CD14-positive monocyte (primary cell): ENCODE measurements around the gene CYP3A5. TPM values are rescaled to one million over a fixed set of nuclear protein-coding genes. Genes with fewer than 3 reads are reported as not detected.

Source experiments
- DNase-seq, 3 donors: peaks; one replicate each; pipeline ENCODE4 v3.0.0-alpha.2; 2011 to 2022
- H2AFZ ChIP-seq: 2 replicates; pipeline ENCODE4 v1.6.0; 2012; ENCODE audit warnings: mild to moderate bottlenecking, low read depth, low read length, inconsistent platforms; ENCODE audit not compliant: insufficient read depth, poor library complexity, severe bottlenecking
- H3K27ac ChIP-seq, 2 donors: 1 replicate in 1 of 2; 2 replicates in 1 of 2; pipeline ENCODE4 v1.5.1; 2012 to 2013; ENCODE audit warnings: low read length in 2 of 2, control low read depth in 1 of 2, inconsistent platforms in 1 of 2, low read depth in 1 of 2, mild to moderate bottlenecking in 1 of 2
- H3K27me3 ChIP-seq, 2 donors: one replicate each; pipeline versions ENCODE4 v1.6.0 to v1.6.1; 2011 to 2013; ENCODE audit warnings: low read length in 2 of 2; ENCODE audit not compliant: control insufficient read depth in 2 of 2, insufficient read depth in 2 of 2
- H3K36me3 ChIP-seq, 2 donors: replicated peaks in 1 of 2; 1 replicate in 1 of 2; 2 replicates in 1 of 2; pipeline versions ENCODE4 v1.5.1 to v1.6.1; 2012 to 2013; ENCODE audit warnings: low read length in 2 of 2, control low read depth in 1 of 2, inconsistent platforms in 1 of 2, mild to moderate bottlenecking in 1 of 2; ENCODE audit not compliant: insufficient read depth in 2 of 2, control insufficient read depth in 1 of 2
- H3K4me1 ChIP-seq, 2 donors: 1 replicate in 1 of 2; 2 replicates in 1 of 2; pipeline versions ENCODE4 v1.5.1 to v1.6.1; 2012 to 2013; ENCODE audit warnings: low read length in 2 of 2, control low read depth in 1 of 2, inconsistent platforms in 1 of 2, mild to moderate bottlenecking in 1 of 2, moderate library complexity in 1 of 2; ENCODE audit not compliant: insufficient read depth in 2 of 2, control insufficient read depth in 1 of 2
- H3K4me2 ChIP-seq: replicated peaks from 2 replicates; pipeline ENCODE3; 2012; ENCODE audit warnings: low read length, moderate library complexity, mild to moderate bottlenecking; ENCODE audit not compliant: poor library complexity, severe bottlenecking; ENCODE audit errors: extremely low read depth
- H3K4me3 ChIP-seq, 3 experiments: fragments of 200-600 bp in 1 of 3; sonication (generic) in 1 of 3; replicated peaks in 1 of 3; 1 replicate in 2 of 3; 2 replicates in 1 of 3; pipeline ENCODE4 v1.5.1; 2011 to 2013; ENCODE audit warnings: low read length in 3 of 3, mild to moderate bottlenecking in 3 of 3, control low read depth in 2 of 3, low read depth in 2 of 3, inconsistent platforms in 1 of 3, moderate library complexity in 1 of 3
- H3K79me2 ChIP-seq: 2 replicates; pipeline ENCODE4 v1.6.0; 2012; ENCODE audit warnings: mild to moderate bottlenecking, control low read depth, inconsistent platforms, low read length, moderate library complexity; ENCODE audit not compliant: insufficient read depth
- H3K9ac ChIP-seq: 2 replicates; pipeline ENCODE4 v1.6.0; 2017; ENCODE audit warnings: low read length, mild to moderate bottlenecking; ENCODE audit not compliant: insufficient read depth, poor library complexity, severe bottlenecking
- H3K9me3 ChIP-seq, 2 donors: replicated peaks in 1 of 2; 1 replicate in 1 of 2; 2 replicates in 1 of 2; pipeline versions ENCODE4 v1.5.1 to v1.6.1; 2012 to 2013; ENCODE audit warnings: low read length in 2 of 2, control low read depth in 1 of 2; ENCODE audit not compliant: control insufficient read depth in 1 of 2, insufficient read depth in 1 of 2
- H4K20me1 ChIP-seq: 2 replicates; pipeline ENCODE4 v1.6.0; 2012; ENCODE audit warnings: mild to moderate bottlenecking, low read length, control low read depth, moderate library complexity; ENCODE audit not compliant: insufficient read depth
- H3K27ac Mint-ChIP-seq, 7 donors: one replicate each; pipeline ENCODE4 v1.8.0; 2020; ENCODE audit warnings: mild to moderate bottlenecking in 7 of 7, mixed read lengths in 7 of 7, moderate library complexity in 6 of 7, inconsistent platforms in 2 of 7
- H3K27me3 Mint-ChIP-seq, 3 donors: one replicate each; pipeline ENCODE4 v1.8.0; 2021 to 2022; ENCODE audit warnings: low read depth in 3 of 3, mild to moderate bottlenecking in 3 of 3, mixed read lengths in 3 of 3, moderate library complexity in 3 of 3, inconsistent platforms in 1 of 3
- H3K36me3 Mint-ChIP-seq, 2 donors: one replicate each; pipeline ENCODE4 v1.8.0; 2020; ENCODE audit warnings: mixed read lengths in 2 of 2, inconsistent platforms in 1 of 2, mild to moderate bottlenecking in 1 of 2
- H3K4me1 Mint-ChIP-seq: one replicate; pipeline ENCODE4 v1.8.0; 2020; ENCODE audit warnings: mild to moderate bottlenecking, mixed read lengths
- H3K4me3 Mint-ChIP-seq, 2 donors: one replicate each; pipeline ENCODE4 v1.8.0; 2020; ENCODE audit warnings: mild to moderate bottlenecking in 2 of 2, mixed read lengths in 2 of 2, moderate library complexity in 1 of 2
- H3K9me3 Mint-ChIP-seq, 7 donors: one replicate each; pipeline ENCODE4 v1.8.0; 2020 to 2022; ENCODE audit warnings: mixed read lengths in 7 of 7, mild to moderate bottlenecking in 6 of 7, moderate library complexity in 6 of 7, inconsistent platforms in 2 of 7
- CTCF ChIP-seq: fragments of 200-600 bp; IDR thresholded peaks from one replicate; pipeline ENCODE4 v1.8.0; 2022; ENCODE audit warnings: antibody characterized with exemption, mild to moderate bottlenecking
- WGBS: methylation state at CpG from one replicate; pipeline ENCODE4 v1.1.5; 2013; ENCODE audit warnings: missing lambda C conversion rate; ENCODE audit not compliant: insufficient coverage; 5-methylcytosine and 5-hydroxymethylcytosine counted together
- intact Hi-C, 2 donors: fragments of 100-400 bp; cut with micrococcal nuclease; formaldehyde crosslinking; loops; one replicate each; pipeline versions ENCODE4 v1.15.0 to v1.15.1; 2023
- polyA plus RNA-seq, 3 donors: library from polyadenylated mRNA; depleted of rRNA in 1 of 3; unstranded in 2 of 3; stranded (reverse) in 1 of 3; fragments of 300-500 nt in 2 of 3; fragments of >200 nt in 1 of 3; fragmentation: Illumina TruSeq in 2 of 3; gene quantifications; 1 replicate in 2 of 3; 2 replicates in 1 of 3; pipeline ENCODE4 v1.2.3, GENCODE V29; 2012 to 2021

CYP3A5 gene
- polyA plus RNA-seq, 3 donors: 0.05 TPM; not detected in 2

GRCh38 chr7:99685129-99685758 is 5.4 kb upstream of the CYP3A5 start:
- TF ChIP-seq CTCF: no peak
- Histone ChIP-seq H3K4me2 (no peak overlapping the region), H3K36me3 (no peaks in the 10 kb centered on the region)

GRCh38 chr7:99679032-99679399 is 780 bp downstream of the CYP3A5 start:
- WGBS: 67% methylated on average over 1 of the region's 4 CpGs
- Mint-ChIP-seq H3K4me3 (no peak overlapping the region), H3K27me3 (peaks cover 0 to 4% (median 2%) of the 10 kb centered on the region in 3 donors), H3K27ac (no peak overlapping the region), H3K4me1 (no peaks in the 10 kb centered on the region), H3K9me3 (peaks cover 0 to 14% (median 3%) of the 10 kb centered on the region in 7 donors), H3K36me3 (no peaks in the 10 kb centered on the region)
- Histone ChIP-seq H3K36me3 (no peaks in the 10 kb centered on the region), H3K79me2 (no peaks in the 10 kb centered on the region), H3K27ac (no peak overlapping the region), H3K27me3 (no peaks in the 10 kb centered on the region), H3K9me3 (peaks cover 0 to 3% of the 10 kb centered on the region in 2 donors), H3K9ac (no peak overlapping the region), H3K4me2 (no peak overlapping the region), H4K20me1 (no peaks in the 10 kb centered on the region), H3K4me1 (no peaks in the 10 kb centered on the region), H3K4me3 (no peak overlapping the region), H2AFZ (no peak overlapping the region)
- intact Hi-C loops: no loop called here
- no peak for TF ChIP-seq CTCF
- peak in 1 of 3 donors; percentile 10 for DNase-seq

More at GRCh38 chr7:99685129-99685758, 5.4 kb upstream of the CYP3A5 start:
- no peak overlapping the region for H3K4me3 ChIP-seq
- intact Hi-C loops: no loop called here
- H3K4me1 Mint-ChIP-seq: no peaks in the 10 kb centered on the region
- no peaks in the 10 kb centered on the region for H3K79me2 ChIP-seq
- peaks cover 0 to 5% (median 4%) of the 10 kb centered on the region in 3 donors for H3K27me3 Mint-ChIP-seq
- H4K20me1 ChIP-seq: no peaks in the 10 kb centered on the region
- H3K36me3 Mint-ChIP-seq: no peaks in the 10 kb centered on the region
- no peaks in the 10 kb centered on the region for H3K27me3 ChIP-seq
- H3K9me3 ChIP-seq: peaks cover 0 to 6% of the 10 kb centered on the region in 2 donors
- no peak overlapping the region for H2AFZ ChIP-seq
- H3K9me3 Mint-ChIP-seq: peaks cover 3 to 33% (median 11%) of the 10 kb centered on the region in 7 donors
- no peaks in the 10 kb centered on the region for H3K4me1 ChIP-seq
- H3K27ac Mint-ChIP-seq: no peak overlapping the region
- no peak for DNase-seq
- H3K27ac ChIP-seq: no peak overlapping the region
- 96% methylated on average over 2 of the region's 9 CpGs for WGBS
- H3K9ac ChIP-seq: no peak overlapping the region
- H3K4me3 Mint-ChIP-seq: no peak overlapping the region
